A172 (cell line): Measurements from ENCODE around the gene MPO. TPM values are rescaled to one million over a fixed set of nuclear protein-coding genes. Genes with fewer than 3 reads are reported as not detected.
A peak's percentile ranks its signal among the peaks of the same experiment; 100 is the strongest.

Experiments
- DNase-seq: peaks from one replicate; pipeline ENCODE4 v3.0.0-alpha.2; 2015; ENCODE audit warnings: low spot score
- total RNA-seq: library from RNA; depleted of rRNA; stranded (reverse); fragments of >200 nt; shearing (Covaris generic); gene quantifications from 2 replicates; pipeline ENCODE4 v1.2.3, GENCODE V29; 2014; rRNA removed

MPO gene
- total RNA-seq, 1 experiment from 2014 or later: not detected

DNA sequence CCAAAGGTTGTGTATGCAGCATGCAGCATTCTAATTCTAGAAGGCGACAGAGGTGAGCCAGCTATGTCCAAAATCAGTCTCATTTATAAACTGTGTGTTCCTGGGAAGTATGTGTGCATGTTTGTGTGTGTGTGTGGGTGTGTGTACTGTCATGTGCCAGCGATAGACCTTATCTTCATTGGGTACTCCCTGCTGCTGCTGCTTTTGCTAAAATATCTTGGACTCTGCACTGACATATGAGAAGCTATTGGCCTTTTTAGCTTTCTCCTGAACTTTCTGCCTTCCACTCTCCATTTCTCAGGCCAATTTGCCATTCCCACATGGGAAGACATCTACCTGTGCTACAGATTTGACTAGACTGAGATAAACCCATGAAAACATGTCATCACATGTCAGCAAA is 44.3 kb downstream of the MPO start:
- no peak for DNase-seq

DNA sequence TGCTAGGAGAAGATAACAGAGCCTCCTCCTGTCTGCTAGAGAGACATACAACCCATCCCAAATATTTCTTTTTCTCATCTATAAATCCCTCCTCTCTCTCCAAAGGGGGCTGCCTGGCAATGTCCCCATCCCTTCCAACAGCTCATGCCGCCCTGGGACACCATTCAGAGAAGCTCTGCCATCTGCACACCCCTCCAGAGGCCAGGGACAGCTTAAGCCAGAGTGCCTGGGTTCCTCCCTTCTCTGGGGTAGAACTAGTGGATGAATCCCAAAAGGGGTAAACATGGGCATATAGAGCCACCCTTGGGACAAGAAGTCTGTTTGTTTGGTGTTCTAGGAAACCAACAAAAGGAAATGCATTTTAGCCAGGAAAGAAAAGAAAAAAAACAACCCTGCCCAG is 44.9 kb downstream of the MPO start:
- DNase-seq: no peak

DNA sequence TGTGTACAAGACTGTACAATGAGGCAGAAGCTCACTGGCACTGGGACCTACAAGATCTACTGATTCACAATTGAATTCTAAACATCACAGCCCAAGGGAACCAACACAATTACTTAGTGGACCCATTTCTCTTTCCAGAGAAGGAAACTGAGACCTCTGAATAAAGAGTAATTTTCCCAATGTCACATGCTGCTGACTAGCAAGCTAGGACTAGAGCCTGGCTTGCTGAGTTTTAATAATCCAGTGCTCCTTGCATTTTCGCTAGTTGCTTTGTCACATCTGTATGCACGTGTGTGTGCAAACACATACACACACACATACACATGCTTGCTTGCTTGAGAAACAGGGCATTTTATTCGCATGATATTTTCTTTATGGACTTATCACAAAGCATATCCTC is 46.2 kb downstream of the MPO start:
- no peak for DNase-seq

DNA sequence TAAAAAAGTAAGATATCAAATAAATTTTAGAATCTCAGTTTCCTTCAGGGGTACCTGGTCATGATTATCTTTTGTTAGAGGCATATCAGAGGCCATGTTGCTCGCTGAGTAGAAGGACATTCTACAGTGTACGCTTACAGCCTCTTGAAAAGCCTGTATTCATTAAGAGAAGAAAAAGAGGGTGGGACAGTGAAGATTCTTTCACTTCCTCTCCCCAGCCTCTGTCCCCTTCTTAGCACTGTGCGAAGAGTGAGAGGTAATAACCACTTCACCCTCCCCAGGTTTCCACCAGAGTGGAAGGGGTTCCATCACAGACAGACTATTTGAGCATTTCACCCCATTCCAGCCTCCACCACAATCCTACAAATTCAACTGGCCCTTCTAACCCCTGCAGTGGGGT is 47.2 kb downstream of the MPO start:
- DNase-seq: no peak

DNA sequence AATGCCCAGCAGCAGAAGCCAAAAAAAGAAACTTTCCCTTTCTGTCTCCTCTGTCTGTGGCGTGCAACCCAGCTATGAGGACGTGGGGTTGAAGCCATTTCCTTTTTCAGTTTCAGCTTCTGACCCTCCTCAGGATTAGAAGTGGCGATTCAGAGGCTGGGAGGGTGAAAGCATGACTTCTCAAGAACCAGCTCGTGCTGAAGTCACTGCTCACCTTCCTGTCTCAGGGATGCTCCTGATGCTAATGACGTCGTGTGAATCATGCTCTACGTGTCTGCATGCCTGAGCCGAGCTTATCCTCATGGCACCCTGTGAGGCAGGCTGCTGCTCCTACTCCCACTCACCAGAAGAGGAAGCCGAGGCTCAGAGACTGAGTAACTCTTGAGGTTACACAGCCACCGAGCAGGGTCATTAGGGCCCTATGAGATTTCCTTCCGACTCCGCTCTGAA is 48.0 kb downstream of the MPO start:
- peak; percentile 73 for DNase-seq

DNA sequence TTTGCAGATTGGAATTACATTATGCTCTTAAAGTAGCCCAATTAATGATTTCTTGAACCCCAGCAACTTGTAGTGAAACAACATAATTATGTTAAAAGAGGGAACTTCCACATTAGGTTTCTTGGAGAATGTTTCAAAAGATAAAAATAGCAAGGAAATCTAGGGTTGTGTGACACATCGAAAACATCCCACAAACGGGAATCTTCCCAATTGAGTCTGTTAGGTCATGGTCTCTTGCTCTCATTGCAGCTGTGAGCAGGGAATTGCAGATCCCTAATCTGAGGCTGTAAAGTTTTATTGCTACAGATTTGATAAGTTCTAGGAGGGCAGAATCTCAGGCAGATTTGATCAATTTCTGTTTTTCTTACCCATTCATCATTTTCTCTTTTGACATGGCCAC is 49.1 kb downstream of the MPO start:
- DNase-seq: no peak

DNA sequence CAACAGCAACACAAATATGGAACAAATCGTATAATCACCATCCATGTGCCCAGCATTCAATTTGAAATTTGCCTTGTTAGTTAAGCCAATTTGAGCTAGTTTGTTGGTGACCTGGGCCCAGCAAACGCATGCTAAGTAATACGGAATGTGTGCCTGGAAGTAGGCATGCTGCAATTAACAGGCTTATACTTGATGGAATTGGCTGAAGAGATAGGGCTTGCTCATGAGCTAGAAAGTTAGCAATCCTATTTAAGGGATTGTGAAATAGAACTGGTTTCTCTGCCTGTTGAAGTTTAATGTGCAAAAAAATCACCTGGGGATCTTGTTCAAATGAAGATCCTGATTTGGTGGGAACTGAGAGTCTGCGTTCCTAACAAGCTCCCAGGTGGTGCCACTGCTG is 50.9 kb downstream of the MPO start:
- no peak for DNase-seq

DNA sequence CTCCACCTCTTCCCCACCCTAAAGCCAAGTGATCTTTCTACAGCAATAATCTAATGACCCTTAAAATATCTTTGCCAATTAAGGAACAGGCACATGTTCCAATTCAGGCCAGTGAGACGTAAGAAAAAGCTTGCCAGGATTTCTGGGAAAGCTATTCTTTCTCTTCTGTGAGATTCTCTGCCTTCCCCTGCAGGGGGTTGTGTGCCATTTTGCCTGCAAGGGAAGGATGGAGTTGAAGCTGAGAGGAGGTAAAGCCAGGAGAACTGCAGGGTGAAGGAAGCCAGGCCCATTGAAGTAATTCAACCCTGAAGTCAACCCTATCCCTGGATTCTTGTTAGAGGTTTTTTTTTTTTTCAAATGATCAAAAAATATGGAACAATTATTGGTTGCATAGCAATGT is 51.4 kb downstream of the MPO start:
- DNase-seq: no peak

DNA sequence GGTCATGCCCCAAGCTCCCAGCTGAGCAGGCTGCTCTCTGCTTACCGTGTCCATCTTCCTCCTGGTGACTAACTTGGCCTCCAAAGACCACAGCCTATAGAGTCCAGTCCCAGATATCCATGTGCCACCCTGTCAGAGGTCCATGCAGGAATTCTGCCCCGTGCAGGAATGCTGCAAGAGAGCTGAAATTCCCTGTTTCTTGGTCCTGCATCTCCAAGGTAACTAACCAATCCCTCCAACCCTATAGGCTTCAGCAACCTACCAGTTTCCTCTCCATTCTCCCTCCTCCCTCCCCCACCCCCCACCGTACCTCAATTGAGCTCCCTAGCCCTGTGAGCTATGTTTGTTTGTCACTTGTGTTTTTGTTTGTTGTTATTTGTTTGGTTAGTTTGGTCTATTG is 52.1 kb downstream of the MPO start:
- no peak for DNase-seq

DNA sequence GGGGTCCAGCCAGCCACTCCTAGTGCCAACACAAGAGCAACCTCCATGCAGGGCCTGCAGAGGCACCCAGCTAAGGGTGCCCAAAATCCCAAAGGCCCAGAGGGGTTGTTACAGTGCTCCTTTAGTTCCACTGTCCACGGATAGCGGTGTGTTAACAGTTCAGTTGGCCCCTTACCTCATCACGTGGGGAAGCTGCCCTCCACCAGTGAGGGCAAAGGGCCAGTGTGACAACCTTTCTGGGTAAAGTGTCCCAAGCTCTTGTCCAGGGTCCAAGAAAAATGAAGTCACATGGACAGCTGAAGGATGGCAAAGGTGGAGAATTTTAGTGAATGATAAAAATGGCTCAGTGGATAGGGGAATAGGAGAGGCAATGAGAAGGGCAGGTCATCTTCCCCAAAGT is 53.0 kb downstream of the MPO start:
- DNase-seq: no peak

DNA sequence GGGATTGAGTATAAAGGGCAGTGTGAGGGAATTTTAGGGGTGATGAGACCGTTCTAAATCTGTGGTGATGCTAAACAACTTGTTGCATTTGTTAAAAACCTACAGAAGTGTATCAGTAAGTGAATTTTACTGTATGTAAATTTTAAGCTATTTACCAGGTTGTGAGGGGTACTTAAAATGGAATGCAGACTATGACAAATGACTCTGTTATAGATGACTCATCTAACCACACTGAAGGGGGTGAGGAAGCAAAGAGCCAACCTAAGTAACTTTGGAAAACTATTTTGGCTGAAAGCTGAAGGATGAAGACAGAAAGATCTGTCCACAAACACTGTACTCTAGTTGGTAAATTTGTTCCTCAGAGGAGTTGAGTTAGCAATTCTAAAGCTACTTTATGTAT is 56.4 kb downstream of the MPO start:
- DNase-seq: peak; percentile 79

Other genes starting within 250 kb of the MPO start
- 20.7 and 21.0 TPM in 2 replicates for gene DYNLL2, start 197.5 kb downstream of the MPO start, total RNA-seq
- gene OR4D1, start 132.6 kb downstream of the MPO start, total RNA-seq: not detected in 2 replicates
- gene OR4D2, start 114.0 kb downstream of the MPO start, total RNA-seq: not detected in 2 replicates
- gene EPX, start 88.2 kb downstream of the MPO start, total RNA-seq: not detected in 2 replicates
- 10.3 and 16.1 TPM in 2 replicates for gene MKS1, start 61.7 kb downstream of the MPO start, total RNA-seq
- gene LPO, start 42.4 kb downstream of the MPO start, total RNA-seq: not detected in 2 replicates
- gene TSPOAP1, start 47.9 kb upstream of the MPO start, total RNA-seq: not detected in 2 replicates
- 76.1 and 161 TPM in 2 replicates for gene SUPT4H1, start 71.3 kb upstream of the MPO start, total RNA-seq
- gene RNF43, start 136.6 kb upstream of the MPO start, total RNA-seq: not detected in 2 replicates
- not detected in 2 replicates for gene HSF5, start 207.5 kb upstream of the MPO start, total RNA-seq
- gene MTMR4, start 233.7 kb upstream of the MPO start, total RNA-seq: 46.3 and 49.7 TPM in 2 replicates